DND-41 (cell line): ENCODE measurements around the gene ENDOD1.

Experiments used
- CTCF ChIP-seq: IDR thresholded peaks from 2 replicates; pipeline ENCODE4 v1.5.1; 2012; ENCODE audit warnings: borderline replicate concordance, low read length, moderate library complexity, mild to moderate bottlenecking; ENCODE audit not compliant: poor library complexity, severe bottlenecking; ENCODE audit errors: extremely low read depth
- EZH2 ChIP-seq: IDR thresholded peaks from 3 replicates; pipeline ENCODE4 v1.6.1; 2012; ENCODE audit warnings: borderline replicate concordance, low read depth, mild to moderate bottlenecking, moderate library complexity, low read length, inconsistent platforms; ENCODE audit not compliant: severe bottlenecking

DNA sequence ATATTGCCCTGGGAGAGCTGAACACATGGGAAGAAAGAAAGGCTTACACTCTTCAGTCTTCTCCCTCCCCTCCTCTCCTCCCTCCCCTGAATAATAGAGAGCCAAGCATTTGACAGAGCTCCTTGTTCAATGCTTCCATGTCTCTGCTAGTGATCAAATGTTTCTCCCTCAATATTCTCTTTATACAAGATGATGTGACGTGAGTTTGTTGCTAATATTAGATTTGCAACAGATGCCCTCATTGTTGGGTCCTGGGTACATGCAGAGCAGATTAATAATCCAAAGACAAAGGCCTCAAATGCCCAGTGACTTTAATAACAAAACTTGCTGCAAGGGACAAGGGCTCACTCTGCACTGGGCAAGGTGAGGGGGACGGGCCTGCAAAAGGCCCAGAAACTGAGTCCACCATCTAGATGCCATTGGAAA is 7.1 kb upstream of the ENDOD1 start:
- no peak for TF ChIP-seq CTCF
- no peak for TF ChIP-seq EZH2
